NCI-H510A (cell line): ENCODE measurements around the gene PP2D1.
"Not testable (repeated sequence)": the region's sequence is repeated elsewhere in the genome, so short reads cannot be mapped to it uniquely, and the experiment has no call there.

ENCODE experiments used
- DNase-seq: peaks from one replicate; lab custom pipeline; 2025; lab: John Stamatoyannopoulos, UW

PP2D1 gene

DNA sequence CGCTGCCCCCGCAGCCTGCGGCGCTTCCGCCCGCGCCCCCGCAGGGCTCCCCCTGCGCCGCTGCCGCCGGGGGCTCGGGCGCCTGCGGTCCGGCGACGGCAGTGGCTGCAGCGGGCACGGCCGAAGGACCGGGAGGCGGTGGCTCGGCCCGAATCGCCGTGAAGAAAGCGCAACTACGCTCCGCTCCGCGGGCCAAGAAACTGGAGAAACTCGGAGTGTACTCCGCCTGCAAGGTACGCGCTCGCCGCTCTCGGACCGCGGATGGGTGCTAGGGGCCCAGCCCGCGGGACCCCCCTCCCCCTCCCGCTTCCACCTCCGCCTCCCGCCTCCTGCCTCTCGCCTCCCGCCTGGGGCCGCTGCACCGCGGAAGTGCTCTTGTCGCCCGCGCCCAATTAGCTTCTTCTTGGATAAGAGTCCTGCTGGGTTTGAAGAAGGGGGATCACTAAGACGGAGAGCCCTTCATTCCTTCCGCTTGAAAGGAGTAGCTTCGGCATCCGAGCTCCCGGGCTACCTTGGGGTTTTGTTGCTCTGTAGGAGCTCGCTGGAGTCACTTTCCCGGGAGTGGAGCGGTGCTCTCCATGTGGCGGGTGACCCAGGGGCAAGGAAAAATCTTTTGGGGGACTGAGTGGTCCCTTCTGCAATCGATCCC, 28.6 kb upstream of the PP2D1 start:
- peak; percentile 7 for DNase-seq

DNA sequence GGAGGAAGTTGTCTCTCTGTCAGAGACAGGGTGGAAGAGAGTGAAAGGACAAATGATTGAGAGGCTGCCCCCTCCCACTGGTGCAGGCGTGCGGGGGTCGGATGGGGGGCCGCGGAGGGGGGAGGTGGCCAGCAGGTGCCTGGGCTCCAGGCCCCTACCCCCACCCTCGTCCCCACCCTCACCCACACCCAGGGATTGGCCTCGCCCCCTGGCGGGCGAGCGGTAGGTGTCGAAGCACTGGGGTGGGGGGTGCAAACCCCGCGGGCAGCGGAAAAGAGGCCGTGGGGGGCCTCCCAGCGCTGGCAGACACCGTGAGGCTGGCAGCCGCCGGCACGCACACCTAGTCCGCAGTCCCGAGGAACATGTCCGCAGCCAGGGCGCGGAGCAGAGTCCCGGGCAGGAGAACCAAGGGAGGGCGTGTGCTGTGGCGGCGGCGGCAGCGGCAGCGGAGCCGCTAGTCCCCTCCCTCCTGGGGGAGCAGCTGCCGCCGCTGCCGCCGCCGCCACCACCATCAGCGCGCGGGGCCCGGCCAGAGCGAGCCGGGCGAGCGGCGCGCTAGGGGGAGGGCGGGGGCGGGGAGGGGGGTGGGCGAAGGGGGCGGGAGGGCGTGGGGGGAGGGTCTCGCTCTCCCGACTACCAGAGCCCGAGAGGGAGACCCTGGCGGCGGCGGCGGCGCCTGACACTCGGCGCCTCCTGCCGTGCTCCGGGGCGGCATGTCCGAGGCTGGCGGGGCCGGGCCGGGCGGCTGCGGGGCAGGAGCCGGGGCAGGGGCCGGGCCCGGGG, 27.9 kb upstream of the PP2D1 start, which contains the start of gene KAT2B:
Gene KAT2B (plus strand): TSS at position 682 of the 783 bp plus-strand sequence. CDS start 32 bp downstream, at position 714.
- DNase-seq: peak; percentile 63

DNA sequence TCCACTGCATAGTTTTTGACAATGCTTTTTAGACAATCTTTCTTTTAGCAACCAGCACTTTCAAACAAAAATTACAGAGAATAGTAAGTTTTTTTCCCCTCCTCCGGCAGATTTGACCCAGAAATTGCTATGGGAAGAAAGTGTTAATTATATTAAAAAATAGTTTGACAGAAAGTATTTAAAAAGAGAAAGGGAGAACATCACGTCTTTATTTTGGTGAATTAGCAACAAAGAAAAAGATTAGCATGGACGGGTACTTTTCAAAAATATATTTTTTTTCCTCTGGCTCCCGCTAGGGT, 27.4 kb upstream of the PP2D1 start:
- no peak for DNase-seq

DNA sequence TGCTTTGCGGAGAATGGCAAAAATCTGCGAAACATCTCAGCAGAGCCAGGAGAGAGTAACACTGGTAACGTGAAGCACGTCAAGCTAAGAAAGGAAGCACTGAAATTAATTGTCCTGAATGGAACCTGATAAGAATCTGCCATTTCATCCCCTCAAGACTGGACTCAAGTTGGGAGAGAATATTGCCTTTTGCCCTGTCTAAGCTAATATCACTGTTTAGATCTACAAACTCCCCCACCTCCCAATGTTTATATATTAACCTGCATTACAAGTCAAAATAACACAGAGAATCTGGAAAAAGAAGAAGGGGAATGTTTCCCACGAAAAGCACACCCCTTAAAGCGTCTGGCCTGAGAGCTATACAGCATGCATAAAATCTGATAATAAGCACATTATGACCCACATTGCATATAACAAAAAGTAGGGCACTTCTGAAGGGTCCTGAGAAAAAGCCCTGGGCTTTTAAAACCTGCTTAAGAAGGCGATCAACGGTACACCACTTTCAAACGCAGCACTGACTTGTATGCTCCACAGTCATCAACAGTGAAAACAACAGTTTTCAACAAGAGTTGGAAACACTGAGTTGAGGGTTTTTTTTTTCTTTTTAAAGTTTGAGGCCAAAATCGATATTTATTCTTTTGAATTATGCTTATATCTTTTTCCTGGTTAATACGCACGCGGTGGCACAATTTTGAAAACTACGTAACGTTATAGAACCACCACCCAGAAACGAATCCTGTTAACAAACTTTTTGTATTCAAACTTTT, 26.8 kb upstream of the PP2D1 start:
- DNase-seq: no peak

DNA sequence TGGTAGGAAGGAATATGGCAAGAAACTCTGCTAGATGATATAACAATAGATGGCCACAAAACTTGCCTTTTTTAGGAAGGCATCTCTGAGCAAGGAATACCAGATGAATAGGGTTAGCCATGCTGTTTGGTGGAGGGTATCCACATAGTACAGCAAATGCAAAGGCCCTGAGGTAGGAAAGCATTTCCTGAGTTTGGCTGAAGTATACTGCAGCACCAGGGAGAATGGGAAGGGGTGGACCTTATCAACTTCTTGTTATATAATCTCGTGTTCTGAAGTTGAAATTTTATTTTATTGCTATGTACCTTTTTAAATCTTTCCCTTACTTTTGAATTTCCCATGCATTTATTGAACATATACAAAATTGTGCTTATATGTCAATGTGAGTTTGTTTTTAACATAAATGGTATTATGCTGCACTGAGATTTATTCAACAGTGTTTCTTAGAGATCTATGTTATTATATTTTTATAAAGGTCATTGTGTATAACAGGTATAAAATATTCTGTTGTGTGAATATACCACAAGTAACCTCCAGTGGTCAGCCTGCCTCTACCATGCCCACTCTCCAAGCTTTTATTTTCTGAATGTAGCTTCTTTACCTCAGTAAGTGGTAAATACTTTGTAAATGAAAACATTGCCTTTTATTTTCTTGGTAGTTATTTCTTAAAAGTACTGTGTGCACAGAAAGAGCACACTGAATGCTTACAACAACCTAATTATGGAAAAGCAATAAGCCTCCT, 25.4 kb upstream of the PP2D1 start:
- no peak for DNase-seq

DNA sequence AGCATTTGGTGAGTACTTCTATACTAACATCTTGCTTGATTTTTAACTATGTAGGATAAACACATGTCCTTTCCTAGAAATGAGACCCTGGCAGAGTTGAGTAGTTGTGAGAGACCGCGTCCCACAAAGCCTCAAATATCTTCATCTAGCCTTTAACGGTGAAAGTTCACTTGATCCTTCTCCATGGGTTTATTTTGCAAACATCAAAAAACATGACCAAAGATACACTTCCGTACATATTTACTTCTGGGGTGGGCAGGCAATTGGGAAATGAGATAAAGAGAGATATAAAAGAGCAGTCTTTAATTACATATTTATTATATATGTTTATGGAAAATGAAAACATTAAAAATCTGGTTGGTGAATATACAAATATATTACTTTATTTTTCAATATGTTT, 23.0 kb upstream of the PP2D1 start:
- no peak for DNase-seq

DNA sequence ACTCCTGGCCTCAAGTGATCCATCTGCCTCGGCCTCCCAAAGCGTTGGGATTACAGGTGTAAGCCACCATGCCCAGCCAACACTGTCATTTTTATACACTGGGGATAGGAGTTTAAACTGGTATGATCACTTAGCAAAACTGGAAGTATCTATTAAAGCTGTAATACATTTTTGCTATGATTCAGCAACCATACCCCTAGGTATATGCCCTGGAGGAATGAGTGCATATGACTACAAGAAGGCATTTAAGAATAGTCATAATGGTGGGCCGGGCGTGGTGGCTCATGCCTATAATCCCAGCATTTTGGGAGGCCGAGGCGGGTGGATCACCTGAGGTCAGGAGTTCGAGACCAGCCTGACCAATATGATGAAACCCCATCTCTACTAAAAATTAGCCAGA, 19.9 kb upstream of the PP2D1 start:
- DNase-seq: not testable (repeated sequence)

DNA sequence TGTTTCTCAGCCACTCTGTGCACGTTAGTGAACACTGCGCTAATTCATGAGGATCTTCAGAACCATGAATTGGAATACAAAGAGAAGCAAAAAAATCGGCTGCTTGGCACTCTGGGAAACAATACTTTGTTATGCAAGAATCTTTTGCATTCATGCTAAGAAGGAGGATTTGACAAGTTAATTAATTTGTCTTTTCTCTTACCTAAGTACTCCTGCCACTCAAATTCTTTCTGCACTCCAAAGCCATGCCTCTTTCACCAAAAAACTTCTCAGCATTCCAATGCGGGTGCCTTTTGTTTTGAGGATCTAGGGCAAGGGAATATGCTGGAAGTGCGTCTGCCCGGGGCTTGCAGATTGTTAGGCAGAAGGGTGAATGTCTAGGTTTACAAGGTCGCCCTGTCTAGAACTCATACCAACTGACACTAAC, 16.9 kb upstream of the PP2D1 start:
- no peak for DNase-seq

DNA sequence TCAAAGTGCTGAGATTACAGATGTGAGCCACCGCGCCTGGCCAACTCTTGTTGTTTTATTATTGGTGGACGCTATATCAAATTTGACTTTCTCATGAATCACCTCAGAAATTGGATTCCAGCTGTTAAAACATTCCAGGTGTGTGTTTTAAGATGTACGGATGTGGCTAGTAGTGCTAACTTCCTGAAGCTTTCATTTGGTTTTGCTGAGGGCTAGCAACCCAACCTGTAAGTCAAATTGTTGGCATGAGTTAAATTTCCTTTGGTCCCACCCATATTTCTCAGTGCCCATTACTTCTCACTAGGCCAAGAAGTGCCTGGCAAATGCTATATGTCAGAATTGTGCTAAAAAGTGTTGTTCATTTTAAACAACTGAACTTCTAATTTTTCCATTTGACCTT, 15.1 kb upstream of the PP2D1 start:
- DNase-seq: no peak

DNA sequence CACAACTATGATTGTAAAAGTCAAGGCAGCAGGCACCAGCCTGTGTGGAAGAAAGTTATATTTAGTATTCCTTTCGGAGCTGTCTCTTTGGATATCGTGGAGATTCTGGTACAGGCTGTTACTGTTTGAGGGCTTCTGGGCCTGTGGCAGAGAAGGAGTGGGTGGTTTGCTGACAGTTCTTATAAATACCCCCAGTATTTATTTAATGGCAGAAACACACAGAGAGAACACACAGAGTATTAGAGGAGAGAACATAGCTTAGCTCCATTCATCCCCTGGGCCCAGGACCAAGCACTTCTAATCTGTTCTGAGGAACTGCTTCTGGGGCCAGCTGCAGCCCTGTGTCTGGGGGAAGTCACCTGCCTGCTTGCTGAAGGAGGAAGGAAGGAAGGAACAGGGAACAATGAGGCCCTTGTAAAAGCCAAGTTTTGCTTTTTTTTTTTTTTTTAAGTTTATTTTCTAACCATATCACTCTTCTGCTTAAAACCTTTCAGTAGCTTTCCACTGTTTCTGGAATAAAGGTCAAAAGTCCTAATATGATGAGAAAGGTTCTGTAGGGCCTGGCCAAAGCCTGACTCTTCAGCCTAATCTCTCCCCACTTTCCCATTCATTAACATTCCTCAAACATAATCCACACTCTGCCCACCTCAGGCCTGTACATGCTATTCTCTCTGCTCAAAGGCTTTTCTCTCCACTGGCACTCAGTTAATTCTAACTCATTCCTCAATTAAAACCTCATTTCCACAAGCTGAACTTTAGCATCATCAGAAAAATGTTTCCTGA, 11.8 kb upstream of the PP2D1 start:
- DNase-seq: no peak

DNA sequence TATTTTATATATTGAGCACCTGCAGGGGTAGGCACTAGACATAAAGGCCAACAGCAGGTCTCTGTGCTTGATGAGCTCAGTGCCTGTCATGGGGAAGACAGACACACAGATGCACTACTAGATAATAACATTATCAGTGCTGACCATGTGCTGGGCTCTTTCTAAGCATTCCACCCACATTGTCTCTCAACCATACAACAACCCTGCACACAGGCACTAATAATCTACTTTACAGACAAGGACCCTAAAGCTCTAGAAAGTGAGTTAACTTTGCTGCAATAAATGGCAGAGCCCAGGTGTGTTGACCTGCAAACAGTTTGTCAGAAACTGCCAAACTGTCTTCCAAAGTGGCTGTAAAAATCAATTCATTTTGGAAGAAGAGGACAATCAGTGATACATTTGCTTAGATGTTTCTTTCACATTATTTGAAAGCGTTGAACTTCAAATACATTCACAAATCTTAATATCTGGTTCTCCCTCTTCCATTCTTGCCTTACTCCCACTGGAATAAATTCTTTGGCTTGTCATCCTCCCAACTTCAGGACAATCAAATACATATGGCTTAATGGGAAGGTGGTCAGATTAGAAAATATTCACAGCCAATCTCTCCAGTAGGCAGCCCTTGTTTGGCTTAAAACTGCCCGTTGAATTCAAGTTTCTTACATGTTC, 11.0 kb upstream of the PP2D1 start:
- DNase-seq: no peak

DNA sequence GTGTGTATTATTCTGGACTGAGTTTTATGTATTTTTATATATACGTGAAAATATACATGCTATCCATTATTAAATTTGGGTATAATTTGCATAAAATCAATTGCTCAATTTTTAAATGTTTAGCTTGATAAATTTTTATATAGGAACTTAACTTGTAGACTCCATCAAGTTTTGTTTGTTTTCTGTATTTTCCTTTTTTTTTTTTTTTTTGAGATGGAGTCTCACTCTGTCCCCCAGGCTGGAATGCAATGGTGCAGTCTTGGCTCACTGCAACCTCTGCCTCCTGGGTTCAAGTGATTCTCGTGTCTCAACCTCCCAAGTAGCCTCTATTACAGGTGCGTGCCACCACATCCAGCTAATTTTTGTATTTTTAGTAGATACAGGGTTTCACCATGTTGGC, 4.0 kb upstream of the PP2D1 start:
- not testable (repeated sequence) for DNase-seq

DNA sequence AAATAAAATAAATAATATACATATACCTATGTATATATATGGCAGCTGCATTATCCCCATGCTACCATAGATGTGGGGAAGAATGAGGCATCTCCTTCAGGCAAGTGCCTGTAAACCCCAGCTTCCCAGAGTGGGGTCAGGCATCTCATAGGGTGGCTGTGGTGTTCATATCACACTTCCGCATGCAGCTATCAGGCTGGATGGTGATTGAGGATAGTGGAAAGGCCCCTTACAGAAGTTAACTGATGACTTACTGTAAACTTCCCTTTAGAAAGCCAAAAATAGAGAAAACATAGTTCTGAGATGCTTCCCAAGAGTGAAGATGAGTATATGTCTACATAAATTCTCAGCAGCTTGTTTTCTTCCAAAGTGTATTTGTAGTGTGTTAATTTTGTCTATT, 3.5 kb upstream of the PP2D1 start:
- no peak for DNase-seq

DNA sequence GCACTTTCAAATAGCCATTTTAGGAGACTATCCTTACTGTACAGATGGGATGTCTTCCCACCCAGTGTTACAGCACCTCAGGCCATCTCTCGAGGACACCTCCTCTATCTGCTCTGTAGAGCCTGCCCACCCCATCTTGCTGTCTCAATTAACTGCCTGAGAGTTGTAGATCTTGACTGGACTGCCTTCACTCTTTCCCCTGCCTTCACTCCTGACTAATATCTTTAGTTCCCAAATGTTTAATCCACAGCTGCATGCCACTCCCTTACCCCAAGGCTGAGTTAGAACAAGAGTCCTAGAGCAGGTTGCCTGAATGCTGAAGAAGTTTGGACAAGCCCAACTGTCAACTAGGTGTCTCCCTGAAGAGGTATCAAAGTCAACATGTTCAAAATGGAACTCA, 1.3 kb upstream of the PP2D1 start:
- no peak for DNase-seq

DNA sequence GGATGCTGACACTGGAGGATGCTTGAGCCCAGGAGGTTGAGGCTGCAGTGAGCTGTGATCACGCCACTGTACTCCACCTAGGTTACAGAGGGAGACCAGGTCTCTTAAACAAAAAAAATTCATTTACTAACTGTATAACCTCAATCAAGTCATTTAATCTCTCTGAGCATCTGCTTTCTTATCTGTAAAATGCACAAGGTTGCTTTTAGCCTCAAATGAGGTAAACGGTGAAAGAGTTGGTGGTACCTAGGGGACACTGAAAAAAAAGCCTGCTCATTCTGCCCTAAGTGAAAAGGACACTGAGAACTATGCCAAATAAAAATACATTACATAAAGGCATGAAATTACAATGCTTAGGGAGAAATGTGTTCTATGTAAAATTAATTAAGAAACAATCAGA, 3.4 kb downstream of the PP2D1 start:
- no peak for DNase-seq

DNA sequence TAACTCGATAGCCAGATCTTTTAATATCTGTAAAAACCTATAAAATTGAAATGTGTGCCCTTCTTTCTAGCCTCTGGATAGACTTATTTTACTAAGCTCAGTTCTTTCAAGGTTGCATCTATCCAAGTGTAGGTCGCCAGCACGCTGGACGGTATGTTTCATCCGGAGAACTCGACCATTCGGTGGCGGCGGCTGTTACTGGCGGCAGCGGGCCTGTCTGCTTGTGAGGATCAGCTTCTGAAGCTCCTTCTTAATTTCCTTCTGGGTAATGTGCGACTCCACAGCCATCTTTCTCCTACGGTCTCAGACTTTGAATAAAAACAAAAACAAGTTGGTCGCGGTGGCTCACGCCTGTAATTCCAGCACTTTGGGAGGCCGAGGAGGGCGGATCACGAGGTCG, 4.1 kb downstream of the PP2D1 start:
- no peak for DNase-seq

DNA sequence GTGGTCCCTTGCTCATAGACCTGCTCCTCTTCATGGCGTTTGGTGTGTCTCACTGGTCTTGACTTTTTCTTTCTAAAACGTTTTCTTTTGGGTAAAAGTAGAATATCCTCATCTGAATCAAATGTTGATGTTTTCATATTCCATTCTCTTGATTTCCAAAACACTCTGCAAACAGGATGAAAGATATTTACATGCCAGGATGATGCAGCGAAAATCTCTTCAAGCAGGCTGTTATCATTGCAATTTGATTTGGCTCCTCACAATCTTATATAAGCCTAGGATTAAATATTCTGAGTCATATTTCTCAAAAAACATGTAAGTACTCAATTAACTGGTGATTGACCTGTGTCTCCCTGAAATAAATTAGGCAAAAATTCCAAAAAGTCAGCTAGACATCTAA, 10.1 kb downstream of the PP2D1 start:
- DNase-seq: no peak

DNA sequence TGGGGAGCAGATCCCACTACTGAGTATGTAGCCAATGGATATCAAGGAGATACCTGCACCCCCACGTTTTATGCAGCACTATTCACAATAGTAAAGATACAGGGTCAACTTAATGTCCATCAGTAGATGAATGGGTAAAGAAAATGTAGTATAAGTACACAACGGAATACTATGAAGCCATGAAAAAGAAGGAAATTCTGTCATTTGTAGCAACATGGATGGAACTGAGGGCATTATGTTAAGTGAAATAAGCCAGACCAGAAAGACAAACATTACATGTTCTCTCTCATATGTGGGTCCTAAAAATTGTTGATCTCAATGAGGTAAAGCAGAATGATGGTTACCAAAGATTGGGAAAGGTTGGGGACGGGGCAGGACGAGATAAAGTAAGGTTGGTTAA, 14.6 kb downstream of the PP2D1 start:
- no peak for DNase-seq

DNA sequence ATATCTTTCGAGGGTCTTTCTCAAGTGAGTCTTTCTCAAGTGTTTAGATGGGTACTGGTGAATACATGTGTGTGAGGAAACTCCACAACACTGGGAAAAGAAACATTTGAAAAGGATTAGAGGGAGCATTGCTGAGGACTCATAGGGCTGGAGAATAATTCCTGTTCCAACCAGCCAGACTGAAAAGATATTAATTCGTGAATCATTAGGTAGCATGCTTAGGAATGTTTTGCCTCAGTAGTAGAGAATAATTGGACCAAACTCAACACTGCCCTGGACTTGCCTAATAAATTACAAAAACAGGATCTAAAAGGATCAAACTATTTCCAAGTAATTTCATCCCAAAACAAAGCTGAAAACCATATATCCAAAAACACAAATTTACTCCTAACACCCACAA, 17.3 kb downstream of the PP2D1 start:
- no peak for DNase-seq

DNA sequence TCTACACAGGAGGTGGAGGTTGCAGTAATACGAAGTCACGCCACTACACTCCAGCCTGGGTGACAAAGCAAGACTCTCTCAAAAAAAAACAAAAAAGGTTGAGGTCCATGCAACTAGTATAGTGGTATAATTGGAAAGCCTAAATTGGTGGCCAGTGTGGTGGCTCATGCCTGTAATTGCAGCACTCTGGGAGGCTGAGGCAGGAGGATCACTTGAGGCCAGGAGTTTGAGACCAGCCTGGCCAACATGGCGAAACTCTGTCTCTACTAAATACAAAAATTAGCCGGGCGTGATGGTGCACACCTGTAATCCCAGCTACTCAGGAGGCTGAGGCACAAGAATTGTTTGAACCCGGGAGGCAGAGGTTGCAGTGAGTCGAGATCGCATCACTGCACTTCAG, 23.2 kb downstream of the PP2D1 start:
- DNase-seq: not testable (repeated sequence)

DNA sequence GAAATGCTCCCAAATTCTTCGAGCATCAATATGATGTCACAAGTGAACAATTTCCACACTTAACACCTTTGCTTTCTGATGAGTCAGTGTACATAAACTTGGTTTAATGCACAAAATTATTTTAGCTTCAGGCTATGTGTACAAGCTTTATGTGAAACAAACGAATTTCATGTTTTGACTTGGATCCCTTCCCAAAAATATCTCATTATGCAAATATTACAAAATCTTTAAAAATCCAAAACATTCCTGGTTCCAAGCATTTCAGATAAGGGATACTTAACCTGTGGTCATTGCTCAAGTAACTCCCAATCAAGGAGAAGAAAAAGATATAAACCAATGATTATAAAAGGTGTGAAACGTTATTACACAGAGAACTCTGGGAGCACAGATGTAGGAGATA, 40.0 kb downstream of the PP2D1 start:
- DNase-seq: no peak
